NCI-H1092 treated with DMSO at 0.1 percent for 48 hours (cell line): ENCODE results near the gene AGRN.
"Not testable (repeated sequence)": the region's sequence is repeated elsewhere in the genome, so short reads cannot be mapped to it uniquely, and the experiment has no call there.

Experiments
- DNase-seq: peaks from one replicate; lab custom pipeline; 2025; lab: John Stamatoyannopoulos, UW

AGRN gene

DNA sequence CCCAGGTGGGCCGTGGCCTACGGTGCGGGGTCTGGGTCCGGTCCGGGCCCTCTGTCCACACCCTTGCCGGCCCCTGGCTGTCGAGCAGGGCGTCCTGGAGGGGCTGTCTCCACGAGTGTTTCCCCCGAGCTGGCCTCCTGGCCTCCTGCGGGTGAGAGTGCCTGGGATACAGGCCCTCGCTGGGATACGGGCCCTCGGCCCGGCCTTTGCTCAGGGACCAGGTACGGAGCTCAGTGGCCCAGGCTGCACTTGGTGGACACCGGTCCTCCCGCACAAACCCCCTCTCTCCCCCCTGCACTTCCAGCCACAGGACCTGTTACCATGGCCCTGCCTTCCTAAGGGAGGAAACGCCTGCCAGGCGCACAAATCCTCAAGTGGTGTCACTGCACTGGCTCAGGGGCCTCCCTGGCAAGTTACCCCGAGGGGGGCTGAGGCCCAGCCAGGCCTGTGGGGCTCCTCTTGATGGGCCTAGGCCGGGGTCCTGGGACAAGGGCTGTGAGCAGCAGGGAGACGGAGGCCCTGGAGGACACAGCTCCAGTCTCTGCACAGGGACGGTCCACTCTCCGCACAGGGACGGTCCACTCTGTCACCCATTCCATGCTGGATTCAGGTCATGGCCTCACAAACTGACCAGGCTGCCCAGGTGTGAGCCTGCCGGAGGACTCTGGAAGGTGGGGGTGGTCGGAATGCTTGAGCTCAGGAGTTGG lies 72.4 kb downstream of the AGRN start:
- DNase-seq = no peak

- no peak for DNase-seq
Measured at GRCh38 chr1:1092894-1093609, 73.1 kb downstream of the AGRN start.

DNA sequence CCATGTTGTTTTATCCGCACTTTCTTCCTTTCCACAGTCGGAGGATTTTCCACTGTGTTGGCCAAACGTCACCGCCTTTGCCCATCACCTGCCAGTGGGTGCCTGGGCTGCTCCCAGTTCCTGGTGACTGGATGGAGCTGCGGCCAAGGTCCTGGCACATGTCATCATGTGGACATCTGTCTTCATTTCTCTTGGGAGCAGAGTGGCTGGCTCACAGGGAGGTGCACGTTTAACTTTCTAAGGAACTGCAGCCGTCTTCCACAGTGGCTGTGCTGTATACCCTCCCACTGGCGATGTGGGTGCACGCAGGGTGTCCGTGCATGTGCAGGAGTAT lies 73.7 kb downstream of the AGRN start:
- no peak for DNase-seq

GRCh38 chr1:1094981-1095380 lies 75.1 kb downstream of the AGRN start:
- DNase-seq = no peak

DNA sequence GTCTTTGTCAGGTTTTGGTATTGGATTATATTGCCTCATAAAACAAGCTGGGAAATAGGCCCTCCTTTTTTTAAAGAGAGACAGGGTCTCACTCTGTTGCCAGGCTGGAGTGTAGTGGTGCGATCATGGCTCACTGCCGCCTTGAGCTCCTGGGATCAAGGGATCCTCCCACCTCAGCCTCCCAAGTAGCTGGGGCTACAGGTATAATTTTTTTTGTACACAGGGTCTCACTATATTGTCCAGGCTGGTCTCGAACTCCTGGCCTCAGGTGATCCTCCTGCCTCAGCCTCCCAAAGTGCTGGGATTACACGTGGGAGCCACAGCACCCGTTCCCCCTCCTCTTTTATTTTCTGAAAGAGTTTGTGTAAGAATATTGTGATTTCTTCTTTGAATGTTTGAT lies 76.2 kb downstream of the AGRN start:
- not testable (repeated sequence) for DNase-seq

DNA sequence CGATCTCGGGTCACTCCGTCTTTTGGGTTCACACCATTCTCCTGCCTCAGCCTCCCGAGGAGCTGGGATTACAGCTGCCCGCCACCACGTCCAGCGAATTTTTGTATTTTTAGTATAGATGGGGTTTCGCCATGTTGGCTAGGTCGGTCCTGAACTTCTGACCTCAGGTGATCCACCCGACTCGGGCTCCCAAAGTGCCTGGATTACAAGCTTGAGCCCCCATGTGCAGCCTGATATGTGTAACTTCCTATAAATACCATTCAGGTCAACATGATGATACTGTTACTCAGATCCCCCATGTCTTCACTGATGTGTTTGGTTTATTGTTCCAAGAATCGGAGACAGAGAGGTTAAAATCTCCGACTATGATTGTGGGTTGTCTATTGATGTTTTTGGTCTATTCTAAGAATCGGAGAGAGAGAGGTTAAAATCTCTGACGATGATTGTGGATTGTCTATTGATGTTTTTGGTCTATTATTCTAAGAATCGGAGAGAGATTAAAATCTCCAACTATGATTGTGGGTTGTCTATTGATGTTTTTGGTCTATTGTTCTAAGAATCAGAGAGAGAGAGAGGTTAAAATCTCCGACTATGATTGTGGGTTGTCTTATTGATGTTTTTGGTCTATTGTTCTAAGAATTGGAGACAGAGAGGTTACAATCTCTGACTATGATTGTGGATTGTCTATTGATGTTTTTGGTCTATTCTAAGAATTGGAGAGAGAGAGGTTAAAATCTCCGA lies 78.9 kb downstream of the AGRN start:
- no peak for DNase-seq

- DNase-seq = no peak
Measured at GRCh38 chr1:1099506-1100183, 79.7 kb downstream of the AGRN start.

DNA sequence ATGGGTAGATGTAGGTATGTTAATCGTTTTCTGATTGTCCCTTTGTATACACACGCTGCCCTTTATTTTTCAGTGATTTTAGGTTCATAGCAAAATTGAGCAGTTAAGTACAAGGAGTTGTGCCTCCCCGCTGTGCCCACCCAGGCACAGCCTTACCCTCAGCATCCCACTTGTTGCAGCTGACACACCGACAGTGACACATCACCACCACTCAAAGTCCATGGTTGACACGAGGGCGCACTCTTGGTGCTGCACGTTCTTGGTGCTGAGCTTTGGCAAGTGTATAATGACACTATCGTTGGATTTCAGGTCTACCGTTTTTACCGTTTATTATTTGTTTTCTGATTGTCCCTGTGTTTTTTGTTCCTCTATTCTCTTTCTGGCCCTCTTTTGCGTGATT lies 80.4 kb downstream of the AGRN start:
- no peak for DNase-seq

DNA sequence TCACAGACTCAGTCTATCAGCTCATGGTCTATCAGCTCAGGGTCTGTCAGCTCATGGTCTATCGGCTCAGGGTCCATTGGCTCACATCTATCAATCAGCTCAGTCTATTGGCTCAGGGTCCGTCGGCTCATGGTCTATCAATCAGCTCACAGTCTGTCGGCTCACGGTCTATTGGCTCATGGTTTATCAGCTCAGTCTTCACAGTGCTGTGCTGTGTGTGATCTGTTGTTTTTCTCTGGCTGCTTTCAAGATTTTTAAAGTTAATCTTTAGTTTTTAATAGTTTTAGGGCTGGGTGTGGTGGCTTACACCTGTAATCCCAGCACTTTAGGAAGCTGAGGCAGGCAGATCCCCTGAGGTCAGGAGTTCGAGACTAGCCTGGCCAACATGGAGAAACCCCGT lies 81.6 kb downstream of the AGRN start:
- DNase-seq = no peak

- not testable (repeated sequence) for DNase-seq
Measured at GRCh38 chr1:1104152-1104551, 84.2 kb downstream of the AGRN start.
